HG02763 (cell line): ENCODE data around the gene WDSUB1.

ENCODE experiments used
- ATAC-seq: cut with Tn5 transposase; IDR thresholded peaks from one replicate; pipeline ENCODE4 v1.9.1; 2021; ENCODE audit warnings: mild to moderate bottlenecking, moderate library complexity; ENCODE audit not compliant: unreplicated experiment

The WDSUB1 gene

DNA sequence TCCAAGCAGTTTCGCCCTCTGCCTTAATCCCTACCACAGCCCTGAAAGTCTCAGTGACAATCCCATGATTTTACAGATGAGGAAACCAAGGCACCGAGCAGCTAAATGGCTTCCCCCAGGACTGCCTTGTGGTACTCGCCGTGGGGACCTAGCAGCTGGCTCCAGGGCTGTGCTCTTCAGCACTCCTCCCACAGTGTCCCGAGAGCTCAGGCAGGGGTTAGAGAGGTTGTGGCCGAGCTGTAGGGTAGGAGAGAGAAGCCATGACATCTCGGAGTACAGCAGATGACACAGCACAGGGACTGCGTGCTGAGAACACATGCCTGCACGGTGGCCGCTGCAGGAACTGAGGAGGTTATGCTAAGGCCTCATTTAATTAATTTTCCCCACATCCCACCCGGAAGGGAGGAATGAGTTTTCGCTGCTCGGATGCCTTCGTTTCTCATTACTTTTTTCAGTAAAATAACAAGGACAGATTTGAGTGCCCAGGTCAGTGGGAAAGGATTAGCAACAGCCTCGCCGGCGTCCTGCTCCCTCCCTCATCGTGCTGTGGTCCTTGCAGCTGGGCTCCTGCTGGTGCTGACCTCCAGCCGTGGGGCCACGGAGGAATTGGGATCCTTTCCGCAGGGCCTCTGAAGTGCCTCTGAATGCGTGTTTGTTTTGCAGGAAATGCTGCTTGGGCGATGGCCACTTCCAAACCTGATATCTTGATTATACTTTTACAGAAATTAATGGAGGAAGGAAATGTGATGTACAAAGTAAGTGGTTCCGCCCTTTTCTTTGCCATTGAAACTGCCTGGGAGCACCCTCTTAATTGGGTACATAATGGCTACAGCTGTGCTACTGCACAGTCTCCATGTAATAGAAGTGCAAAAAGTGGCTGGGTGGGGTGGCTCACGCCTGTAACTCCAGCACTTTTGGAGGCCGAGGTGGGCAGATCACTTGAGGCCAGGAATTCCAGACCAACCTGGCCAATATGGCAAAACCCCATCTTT, 61.2 kb downstream of the WDSUB1 start:
- ATAC-seq, result no peak

DNA sequence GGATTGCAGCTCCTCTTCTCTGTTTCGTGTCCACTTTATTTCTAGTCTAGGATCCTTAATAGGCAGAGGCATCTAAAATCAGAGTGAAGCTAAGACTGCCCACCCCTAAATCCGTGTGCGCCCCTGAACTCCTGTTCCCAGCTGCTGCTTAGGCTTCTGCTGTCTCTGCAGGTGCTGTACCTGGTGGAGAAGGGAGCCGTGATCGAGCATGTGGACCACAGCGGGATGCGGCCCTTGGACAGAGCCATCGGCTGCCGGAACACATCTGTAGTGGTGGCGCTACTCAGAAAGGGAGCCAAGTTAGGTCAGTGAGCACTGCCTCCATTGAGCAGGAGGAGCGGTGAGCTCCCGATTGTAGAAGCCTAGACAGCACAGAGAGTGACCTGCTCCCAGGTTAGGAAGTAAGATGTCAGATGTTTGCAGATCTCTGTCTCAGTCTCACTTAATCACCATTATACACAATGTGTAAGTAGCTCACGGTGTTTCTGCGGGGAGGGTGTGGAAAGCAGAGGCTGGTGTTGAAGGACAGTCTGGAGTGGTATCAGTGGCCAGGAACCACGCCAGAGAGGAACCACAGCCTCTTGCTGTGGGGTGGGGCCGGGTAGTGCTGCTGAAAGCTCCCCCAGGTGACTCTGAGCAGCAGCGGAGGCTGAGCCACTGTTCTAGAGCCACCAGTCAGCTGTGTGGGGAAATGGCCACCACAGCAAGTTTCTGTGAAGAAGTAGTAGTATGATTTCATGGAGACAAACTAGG, 62.3 kb downstream of the WDSUB1 start:
- ATAC-seq, result no peak

DNA sequence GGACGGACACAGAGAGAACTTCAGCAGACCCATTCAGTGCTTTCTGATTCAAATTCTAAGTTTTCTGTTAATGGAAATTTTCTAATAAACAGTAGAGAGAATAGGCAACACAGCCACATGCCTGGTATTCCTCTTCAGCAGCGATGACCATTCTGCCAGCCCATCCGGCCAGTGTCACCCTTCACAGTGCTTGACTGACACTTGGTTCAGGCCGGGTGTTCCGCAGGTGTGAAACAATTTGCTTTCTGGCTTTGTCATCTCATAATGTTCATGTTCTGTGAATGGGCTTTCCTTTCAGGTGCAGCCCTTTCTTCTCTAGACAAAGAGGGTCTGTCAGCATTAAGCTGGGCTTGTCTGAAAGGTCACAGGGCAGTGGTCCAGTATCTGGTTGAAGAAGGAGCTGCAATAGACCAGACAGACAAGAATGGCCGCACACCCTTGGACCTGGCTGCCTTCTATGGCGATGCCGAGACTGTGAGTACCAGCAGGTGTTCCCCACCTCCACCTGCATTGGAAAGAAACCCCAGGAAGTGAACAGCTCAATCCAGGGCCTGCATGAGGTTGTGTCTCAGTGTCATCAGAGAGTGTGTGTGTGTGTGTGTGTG, 67.0 kb downstream of the WDSUB1 start:
- ATAC-seq, result no peak

DNA sequence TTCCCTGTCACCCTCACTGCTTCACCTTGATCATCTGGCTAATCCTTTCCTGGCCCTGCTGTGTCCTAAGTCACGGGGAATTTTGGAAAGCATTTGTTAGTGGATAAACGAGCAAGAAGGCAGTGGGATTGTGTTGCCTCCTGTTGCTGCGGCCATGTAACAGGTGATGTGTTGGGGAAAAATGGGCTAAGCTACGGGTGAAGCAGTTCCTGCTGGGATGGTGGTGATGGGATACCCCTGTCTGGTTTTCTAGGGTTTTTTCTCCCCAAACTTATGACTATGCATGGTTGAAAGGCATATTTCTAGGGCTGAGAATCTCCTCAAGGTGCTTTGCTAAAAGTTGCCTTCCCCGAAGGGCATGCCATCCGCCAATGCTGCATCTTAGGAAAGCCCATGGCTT, 68.1 kb downstream of the WDSUB1 start:
- ATAC-seq, result no peak

DNA sequence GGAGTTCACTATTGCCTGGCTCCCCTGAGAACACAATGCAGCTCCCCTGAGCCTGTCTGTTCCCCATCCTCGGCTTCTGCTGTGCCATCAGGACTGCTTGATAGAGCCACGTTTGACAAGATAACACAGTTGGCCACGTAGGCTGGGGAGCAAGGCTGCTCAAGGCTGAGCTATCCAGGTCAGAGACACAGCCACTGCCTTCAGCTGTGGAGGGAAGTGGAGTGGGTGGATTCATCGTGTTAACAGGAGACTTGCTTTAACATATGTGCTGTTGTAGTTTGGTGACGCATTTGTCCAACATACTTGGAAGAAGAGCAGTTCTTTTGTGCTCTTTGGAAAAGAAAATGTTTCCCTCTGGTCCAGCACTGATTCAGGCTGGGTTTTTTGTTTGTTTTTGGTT, 68.8 kb downstream of the WDSUB1 start:
- ATAC-seq, result no peak

DNA sequence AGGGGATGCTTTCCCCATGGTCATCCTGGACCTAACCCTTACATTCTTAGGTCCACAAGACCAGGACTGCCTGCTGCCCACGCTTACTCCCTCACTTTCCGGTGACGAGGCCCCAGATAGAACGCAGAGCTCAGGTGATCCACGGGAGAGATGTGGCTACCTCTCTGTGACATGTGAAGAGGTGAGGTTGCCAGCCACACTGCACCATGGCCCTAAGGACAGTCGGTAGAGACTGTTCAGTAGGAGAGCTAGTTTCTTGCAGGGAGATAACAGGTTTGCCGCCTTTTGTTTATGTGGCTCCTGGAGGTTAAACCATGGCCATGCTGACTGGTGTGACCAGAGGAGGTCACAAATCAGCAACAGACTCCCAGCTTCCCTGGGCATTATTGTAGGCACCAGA, 71.4 kb downstream of the WDSUB1 start:
- ATAC-seq, result no peak

DNA sequence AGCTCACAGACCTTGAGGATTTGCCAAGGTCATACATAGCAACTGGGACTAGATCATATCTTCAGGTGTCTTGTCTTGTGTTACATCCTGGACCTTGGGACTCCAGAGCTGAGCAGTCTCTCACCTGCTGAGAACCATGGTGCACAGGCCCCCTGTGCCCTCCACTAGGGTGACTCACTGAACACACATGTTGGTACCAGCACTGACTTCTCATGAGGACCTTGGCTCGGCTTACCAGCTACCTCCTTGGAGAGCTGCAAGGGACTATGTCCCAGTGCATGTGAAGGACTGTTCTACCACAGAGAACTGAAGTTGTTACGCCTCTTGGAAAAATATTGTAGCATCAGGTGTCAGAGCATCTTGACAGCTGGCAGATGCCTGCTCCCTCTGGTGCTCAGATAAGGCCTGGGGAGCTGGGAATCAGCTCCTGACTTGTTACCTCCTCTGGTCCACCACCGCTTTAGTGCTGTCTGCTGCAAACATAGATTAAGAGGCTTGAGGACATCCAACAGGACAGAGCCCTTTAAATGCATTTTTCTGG, 72.1 kb downstream of the WDSUB1 start:
- ATAC-seq, result no peak

DNA sequence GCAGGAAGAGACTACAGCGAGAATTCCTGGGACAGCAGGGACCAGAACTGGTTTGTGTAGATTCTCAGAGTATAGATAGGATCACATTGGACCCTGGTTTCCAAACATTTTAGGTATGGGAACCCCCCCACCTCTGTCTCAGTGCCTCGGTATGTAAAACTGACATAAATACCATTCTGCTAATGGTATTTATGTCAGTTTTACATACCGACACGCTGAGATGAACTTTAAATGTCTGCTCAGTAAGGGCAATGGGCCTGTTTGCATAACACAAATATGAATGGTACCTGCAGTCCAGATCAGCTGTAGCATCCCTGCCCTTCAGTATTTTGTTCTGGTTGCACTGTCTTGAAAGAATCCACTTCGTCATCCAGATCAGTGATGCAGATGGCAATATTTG, 73.2 kb downstream of the WDSUB1 start:
- ATAC-seq, result no peak

DNA sequence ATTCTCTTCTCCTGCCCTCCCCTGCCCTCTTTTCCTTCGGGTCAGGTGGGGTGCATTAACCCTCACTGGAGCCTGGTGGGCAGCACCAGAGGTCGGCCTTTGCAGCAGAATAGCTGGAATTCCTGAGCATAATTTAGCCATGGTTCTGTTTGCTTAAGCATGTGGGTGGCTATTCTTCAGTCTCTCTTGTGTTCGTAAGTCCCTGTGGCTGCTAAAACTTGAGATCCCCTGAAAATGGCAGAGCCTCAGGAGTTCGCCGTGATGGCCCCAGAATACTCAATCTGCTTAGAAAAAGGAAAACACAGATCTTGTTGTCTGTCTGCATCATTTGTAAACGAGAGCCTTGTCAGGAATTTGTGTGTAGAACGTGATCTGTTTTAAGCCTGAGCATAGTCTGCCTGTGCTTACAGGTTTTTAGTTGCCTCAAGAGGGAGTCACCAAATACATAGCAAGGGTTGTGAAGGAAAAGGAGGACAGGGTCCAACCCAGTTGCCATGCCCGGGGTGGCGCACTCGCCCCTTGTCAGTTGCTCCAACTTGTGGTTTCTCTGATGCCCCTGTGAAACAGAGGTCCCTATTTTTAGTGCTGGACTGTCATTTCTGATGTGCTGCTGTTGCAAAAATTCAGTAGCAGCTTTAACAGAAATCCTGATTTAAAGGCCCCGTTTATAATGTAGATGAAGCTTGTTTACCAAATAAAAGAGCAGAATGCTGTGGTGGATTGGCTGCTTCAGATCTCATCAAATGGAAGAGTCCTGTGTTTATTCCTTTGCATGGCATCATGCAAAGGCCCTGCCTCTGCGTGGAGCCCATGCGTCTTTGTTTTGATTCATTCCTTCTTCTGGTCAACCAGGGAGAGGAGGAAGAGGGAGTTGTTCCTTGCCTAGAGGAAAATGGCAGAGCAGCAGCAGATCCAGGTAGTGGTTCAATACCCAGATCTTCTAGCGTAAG, 74.8 kb downstream of the WDSUB1 start:
- no peak for ATAC-seq

DNA sequence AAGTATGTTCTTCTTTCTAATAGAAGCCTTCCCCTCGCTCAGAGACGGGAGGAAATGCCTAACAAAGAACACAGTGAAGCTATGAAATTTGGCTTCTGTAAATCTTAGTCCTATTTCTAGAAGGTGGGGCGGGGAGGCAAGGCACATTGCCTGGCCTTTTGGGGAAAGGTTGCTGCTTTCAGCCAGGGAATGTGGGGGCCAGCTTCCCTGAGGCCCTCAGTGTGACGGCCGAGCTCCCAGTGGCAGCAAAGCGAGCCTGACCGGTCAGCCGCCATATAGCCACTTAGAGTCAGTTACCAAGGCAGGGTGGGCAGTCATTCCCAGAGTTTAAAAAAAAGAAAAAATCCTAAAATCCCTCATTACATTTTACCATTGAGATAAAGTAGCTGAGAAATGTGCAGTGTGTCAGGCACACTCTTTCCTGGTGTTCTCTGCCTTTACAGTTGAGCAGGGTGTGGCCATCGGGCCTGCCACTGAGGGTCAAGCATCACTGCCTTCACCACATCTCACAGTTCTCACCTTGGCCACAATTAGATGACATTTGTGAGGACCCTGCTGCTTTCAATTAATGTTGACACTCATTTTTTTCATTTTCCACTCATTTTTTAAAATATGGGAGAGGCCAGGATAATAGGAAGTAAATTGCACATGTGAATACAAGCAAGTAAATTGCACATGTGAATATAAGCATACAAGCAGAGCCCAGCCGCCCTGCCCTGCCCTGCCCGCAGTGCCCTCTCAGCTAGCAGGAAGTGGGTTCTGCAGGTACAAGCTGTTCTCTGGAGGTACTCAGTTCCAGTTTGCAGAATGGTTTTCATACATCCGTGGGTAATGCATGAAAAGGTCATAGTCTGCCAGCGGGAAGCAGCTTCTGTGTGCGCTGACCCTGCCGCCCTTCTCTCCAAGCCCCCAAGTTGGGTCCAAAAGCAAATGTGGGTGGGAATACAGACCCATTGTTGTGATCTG, 76.9 kb downstream of the WDSUB1 start:
- ATAC-seq, result peak; percentile 56

DNA sequence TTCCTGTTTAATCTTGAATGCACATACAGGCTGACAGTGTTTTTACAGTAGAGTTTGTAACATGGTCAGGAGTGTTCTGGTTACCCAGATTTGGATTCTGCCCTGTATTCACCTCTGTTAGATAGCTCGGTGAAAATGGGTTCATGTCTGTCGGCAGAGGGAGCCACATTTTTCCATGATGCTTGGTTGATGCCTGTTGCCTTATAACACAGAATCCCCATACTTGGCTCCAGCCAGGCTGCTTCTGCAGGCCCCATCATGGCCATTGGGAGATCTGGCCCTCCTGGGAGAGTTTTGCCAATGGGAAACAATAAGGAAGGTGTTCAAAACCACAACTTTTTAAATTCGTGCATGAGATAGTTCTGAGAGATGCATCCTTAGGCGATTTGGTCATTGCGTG, 78.1 kb downstream of the WDSUB1 start:
- no peak for ATAC-seq

DNA sequence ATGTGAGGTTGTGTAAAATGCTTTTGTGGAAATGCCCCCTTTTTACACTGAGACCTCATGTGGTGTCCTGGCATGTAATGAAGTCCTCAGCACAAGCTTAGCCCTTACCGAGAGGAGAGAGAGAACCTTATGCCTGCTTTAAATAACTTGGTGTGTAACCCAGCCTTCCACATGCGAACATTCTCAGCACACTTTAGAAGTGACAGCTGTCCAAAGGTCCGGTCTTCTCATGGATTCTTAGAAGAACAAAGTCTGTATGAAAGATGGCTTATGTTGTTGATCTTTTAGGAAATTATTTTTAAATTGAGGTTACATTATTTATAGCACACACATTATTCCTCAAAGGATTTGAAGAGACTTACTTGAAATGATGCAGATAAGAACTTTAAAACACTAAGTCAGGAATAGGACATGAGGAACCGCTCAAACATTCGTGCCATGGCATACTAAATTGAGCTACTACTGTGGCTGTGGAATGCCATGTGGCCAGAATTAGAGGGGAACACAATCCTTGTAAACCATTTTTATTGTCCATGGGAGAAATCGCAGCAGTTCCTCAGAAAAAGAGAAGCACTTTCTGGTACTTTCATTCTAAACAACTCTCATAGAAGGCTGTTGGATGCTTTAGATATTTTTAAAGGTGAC, 79.6 kb downstream of the WDSUB1 start:
- ATAC-seq, result no peak

DNA sequence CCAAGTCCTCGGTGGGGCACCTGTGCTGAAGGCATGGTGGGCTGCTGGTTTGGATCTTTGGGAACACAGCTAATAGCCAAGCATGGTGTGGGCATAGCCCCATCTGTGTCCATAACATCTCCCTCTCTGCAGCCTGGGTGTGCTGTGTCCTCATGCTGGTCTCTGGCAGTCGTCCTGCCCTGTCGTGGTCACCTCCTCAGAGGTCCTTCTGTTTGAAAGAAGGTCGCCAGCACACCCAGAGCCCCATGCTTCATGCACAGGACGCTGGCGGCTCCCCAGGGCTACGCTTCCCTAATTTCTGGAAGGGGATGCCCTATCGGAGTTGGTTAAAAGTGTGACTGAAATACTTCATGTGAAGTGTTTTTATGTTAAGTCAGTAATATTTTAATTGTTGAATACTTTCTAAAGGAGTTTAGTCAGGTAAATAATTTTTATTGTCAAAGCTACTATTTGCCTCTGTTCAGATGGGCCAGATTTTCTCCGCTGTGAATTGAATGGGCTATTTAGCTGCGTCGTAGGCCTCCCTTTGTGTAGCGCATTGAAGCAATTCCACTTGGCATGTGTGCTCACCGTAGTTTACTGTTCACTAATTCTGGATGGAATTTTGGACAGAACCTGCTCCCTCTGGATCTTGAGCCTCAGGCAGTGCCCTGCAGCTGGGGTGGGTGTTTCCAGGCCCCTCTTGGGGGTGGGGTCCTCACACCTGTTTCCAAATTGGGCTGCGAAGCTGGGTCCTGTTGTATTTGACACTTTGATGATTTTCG, 81.9 kb downstream of the WDSUB1 start:
- ATAC-seq, result no peak

DNA sequence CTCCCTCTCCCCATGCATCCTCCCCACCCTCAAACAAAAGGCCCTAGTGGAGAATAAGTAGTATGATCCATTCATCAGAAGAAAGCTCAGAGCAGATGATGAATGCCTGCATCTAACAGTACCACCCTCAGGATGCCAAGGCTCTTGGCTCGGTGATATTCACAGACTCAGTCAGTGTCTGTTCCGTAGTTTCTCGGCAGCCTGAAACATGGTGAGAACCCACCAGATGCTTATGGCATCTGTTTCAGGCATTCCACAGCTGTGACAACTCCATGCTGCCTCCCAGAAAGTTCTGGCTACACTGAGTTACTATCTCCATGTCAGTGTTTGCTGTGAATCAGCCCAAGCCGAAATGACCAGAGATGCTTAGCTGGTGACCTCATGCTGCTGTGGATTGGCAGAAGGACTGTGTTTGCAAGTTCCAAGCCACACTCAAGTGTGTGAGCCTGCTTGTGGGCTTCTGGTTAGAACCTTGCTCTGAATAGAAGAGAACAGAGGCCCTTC, 83.9 kb downstream of the WDSUB1 start:
- no peak for ATAC-seq

DNA sequence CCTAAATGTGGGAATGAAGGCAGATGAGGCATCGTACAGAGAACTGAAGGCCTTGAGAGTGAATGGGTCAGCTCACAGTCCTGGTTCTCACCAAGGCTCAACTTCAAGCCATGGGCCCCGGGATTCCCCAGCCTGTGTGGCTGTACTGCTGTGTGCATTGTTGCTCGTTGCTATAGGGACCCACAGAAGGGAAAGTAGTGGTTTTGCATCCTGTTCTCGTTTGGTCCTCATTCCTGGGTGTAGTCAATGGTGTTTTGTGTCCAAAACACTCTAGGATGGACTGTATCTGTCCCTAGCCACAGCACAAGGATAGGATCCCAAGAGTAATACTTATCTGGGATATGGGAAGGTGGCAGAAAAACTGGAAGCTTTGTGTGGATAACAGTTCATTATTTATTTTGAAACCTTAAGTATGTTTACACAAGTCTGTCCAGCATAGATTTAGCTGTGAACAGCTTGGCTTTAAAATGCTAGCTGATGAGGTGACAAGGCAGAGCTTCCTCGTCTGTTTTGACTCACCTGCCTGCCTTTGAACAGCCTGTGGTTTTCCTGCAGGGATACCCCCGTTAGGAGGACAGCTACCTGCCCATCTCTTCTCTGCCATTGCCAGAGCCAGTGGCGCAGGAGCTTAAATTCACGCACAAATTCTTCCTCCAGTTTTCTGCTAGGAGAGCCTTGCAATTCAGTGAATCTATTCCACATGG, 85.0 kb downstream of the WDSUB1 start:
- ATAC-seq, result peak; percentile 98

DNA sequence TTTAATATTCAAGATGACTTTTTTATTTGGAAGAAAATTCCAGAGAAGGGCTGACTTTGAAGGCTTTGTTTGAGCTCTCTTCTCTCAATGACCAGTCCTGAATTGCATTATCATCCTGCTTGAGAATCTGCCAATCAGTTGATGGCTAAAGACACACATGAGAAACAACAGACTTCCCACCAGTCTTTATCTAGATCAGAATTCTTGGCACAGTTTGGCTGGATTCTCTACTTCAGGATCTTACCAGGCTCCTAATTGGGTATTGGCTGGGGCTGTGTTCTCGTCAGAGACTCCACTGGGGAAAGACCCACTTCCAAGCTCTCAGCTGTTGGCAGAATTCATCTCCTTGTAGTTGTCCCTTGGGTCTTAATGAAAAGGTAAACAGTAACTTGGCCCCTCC, 86.0 kb downstream of the WDSUB1 start:
- no peak for ATAC-seq
